Measurements from ENCODE around the gene SLC2A10. TPM values are rescaled to one million over a fixed set of nuclear protein-coding genes. Genes with fewer than 3 reads are reported as not detected.

The SLC2A10 gene
- total and polyA plus RNA-seq, 12 donors: 7.2 to 27.3 (median 12.6) TPM

DNA sequence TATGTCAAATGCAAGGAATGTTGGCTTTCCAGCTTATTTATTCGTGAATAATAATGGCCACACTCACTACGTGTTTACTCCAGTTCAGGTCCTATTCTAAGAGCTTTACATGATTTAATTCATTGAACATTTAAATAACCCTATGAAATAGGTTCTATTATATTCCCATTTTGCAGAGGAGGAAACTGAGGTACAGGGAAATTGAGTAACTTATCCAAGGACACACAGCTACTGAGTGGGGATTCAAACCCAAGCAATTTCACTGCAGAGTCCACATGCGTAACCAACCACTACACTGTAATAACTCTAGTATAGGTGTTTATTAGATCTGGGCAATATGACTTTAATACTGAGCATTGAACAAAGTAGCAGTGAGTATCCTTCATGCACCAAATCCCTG lies 45.9 kb upstream of the SLC2A10 start:
- Histone ChIP-seq H3K9me3 (replicated peaks in 1 of 3) (peaks cover 0 to 8% (median 0%) of the 10 kb centered on the region in 3 donors), H3K4me1 (replicated peaks in 1 of 2) (no peaks in the 10 kb centered on the region), H3K4me3 (no peak overlapping the region), H3K27me3 (no peaks in the 10 kb centered on the region), H3K36me3 (replicated peaks in 1 of 2) (no peaks in the 10 kb centered on the region), H3K27ac (no peak overlapping the region)
- no peak for DNase-seq
- TF ChIP-seq, protein P1, sequence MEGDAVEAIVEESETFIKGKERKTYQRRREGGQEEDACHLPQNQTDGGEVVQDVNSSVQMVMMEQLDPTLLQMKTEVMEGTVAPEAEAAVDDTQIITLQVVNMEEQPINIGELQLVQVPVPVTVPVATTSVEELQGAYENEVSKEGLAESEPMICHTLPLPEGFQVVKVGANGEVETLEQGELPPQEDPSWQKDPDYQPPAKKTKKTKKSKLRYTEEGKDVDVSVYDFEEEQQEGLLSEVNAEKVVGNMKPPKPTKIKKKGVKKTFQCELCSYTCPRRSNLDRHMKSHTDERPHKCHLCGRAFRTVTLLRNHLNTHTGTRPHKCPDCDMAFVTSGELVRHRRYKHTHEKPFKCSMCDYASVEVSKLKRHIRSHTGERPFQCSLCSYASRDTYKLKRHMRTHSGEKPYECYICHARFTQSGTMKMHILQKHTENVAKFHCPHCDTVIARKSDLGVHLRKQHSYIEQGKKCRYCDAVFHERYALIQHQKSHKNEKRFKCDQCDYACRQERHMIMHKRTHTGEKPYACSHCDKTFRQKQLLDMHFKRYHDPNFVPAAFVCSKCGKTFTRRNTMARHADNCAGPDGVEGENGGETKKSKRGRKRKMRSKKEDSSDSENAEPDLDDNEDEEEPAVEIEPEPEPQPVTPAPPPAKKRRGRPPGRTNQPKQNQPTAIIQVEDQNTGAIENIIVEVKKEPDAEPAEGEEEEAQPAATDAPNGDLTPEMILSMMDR (IDR thresholded peaks at IDR 0.05): no peak
- TF ChIP-seq POLR2A (IDR thresholded peaks at IDR 0.05): no peak
- intact Hi-C loops (cut with DNase I): no loop called here
- WGBS, 4 donors: 93 to 95% (median 94%) methylated on average over 3 of the region's 3 CpGs

DNA sequence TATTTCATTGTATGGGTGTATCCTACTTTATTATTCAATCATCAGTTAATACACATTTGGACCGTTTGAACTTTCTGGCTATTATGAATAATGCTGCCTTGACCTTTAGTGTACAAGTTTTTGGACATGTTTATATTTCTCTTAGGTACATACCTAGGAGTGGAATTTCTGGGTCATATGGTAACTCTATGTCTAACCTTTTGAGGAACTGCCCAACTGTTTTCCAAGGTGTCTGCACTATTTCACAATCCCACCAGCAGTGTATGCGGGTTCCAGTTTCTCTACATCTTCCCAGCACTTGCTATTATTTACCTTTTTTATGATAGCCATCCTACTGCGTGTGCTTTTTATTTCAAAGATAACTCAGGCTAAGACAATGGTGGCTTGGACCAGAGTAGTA lies 43.8 kb upstream of the SLC2A10 start:
- no peaks in the 10 kb centered on the region for H3K4me1 ChIP-seq (replicated peaks in 1 of 2)
- DNase-seq: no peak
- H3K27ac ChIP-seq: no peak overlapping the region
- H3K9me3 ChIP-seq (replicated peaks in 1 of 3): peaks cover 0 to 7% (median 3%) of the 10 kb centered on the region in 3 donors
- TF ChIP-seq, protein P1 (IDR thresholded peaks at IDR 0.05): no peak
- TF ChIP-seq POLR2A (IDR thresholded peaks at IDR 0.05): no peak
- 69 to 74% (median 73%) methylated on average over 3 of the region's 3 CpGs for WGBS, 4 donors
- intact Hi-C loops (cut with DNase I): no loop called here
- H3K36me3 ChIP-seq (replicated peaks in 1 of 2): no peaks in the 10 kb centered on the region
- H3K27me3 ChIP-seq: no peaks in the 10 kb centered on the region
- no peak overlapping the region for H3K4me3 ChIP-seq

DNA sequence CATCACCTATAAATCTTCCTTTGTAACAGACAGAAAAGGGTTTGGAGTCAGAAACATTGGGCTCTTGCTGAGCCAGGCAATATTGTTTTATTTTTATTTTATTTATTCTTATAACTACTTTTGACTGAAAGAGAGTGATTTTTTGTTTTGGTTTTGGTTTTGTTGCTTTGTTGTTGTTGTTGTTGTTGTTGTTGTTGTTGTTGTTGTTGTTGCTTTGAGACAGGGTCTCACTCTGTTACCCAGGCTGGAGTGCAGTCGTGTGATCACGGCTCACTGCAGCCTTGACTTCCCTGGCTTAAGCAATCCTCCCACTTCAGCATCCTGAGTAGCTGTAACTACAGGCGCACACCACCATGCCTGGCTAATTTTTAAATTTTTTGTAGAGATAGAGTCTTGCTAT lies 43.1 kb upstream of the SLC2A10 start:
- H3K4me1 ChIP-seq (replicated peaks in 1 of 2): no peaks in the 10 kb centered on the region
- no peak overlapping the region for H3K4me3 ChIP-seq
- 87 to 94% (median 88%) methylated on average over 3 of the region's 3 CpGs for WGBS, 4 donors
- no peaks in the 10 kb centered on the region for H3K27me3 ChIP-seq
- H3K27ac ChIP-seq: no peak overlapping the region
- no peak for DNase-seq
- H3K9me3 ChIP-seq (replicated peaks in 1 of 3): peaks cover 0 to 14% (median 0%) of the 10 kb centered on the region in 3 donors
- no peak for TF ChIP-seq POLR2A (IDR thresholded peaks at IDR 0.05)
- TF ChIP-seq, protein P1 (IDR thresholded peaks at IDR 0.05): no peak
- intact Hi-C loops (cut with DNase I): no loop called here
- H3K36me3 ChIP-seq (replicated peaks in 1 of 2): no peaks in the 10 kb centered on the region

DNA sequence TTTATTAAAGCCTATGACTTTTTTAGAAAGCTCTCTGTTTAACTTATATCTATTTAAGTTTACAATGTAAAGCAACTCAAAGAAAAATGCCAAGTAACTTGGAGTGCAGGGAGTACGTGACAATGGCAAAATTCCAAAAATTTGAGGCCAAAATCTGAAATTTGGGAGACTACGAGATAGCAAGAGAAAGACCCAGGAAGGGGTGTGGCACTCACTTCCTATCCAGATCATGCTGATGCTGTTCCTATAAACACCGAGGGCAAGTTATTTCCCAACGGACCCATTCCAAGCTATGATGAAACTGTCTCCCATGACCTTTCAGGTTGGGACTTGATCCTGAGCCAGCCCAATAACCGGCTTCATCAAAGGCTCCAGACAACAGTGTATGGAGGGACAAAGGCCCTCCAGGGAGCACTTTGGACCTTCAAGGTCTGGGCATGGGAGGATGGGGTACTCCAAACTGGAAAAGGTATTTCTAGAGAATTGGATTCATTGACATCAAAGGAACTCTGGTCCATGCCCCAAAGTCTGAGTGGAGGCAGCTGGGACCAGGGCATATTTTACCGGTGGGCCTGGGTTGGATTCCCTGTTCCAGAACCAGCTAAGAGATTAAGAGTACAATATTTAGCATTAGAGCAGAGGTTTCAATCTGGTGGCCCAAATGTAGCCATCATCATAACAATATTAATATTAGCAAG lies 42.5 kb upstream of the SLC2A10 start:
- no peak for DNase-seq
- Histone ChIP-seq H3K27ac (no peak overlapping the region), H3K4me1 (replicated peaks in 1 of 2) (no peaks in the 10 kb centered on the region), H3K27me3 (no peaks in the 10 kb centered on the region), H3K4me3 (no peak overlapping the region), H3K9me3 (replicated peaks in 1 of 3) (peaks cover 0 to 15% (median 0%) of the 10 kb centered on the region in 3 donors), H3K36me3 (replicated peaks in 1 of 2) (no peaks in the 10 kb centered on the region)
- intact Hi-C loops (cut with DNase I): no loop called here
- WGBS, 4 donors: 67 to 71% (median 70%) methylated on average over 5 to 6 of the region's 6 CpGs
- TF ChIP-seq, protein P1 (IDR thresholded peaks at IDR 0.05): no peak
- TF ChIP-seq POLR2A (IDR thresholded peaks at IDR 0.05): no peak

Measured in adrenal gland (tissue), 12 donors.